Activated B cell treated with CpG ODN at 0.5 μM for 24 hours (primary cell): ENCODE results near the gene GRM4. TPM values are rescaled to one million over a fixed set of nuclear protein-coding genes. Genes with fewer than 3 reads are reported as not detected.

ENCODE experiments used
- ATAC-seq: fragments of 200-7000 bp; cut with Tn5 transposase; one replicate; pipeline ENCODE4 v1.10.0; 2021; ENCODE audit warnings: low read depth, mild to moderate bottlenecking, moderate library complexity
- CTCF ChIA-PET: fragments of 350-600 bp; sonication (Branson Sonifier 250); formaldehyde crosslinking; loops from one replicate; lab custom pipeline; 2021; ENCODE audit warnings: antibody characterized with exemption; lab: Charles Lee
- POLR2A ChIA-PET: fragments of 350-600 bp; sonication (Branson Sonifier 250); formaldehyde crosslinking; loops from one replicate; lab custom pipeline; 2021; ENCODE audit warnings: antibody characterized with exemption; lab: Charles Lee
- DNase-seq: peaks from one replicate; pipeline ENCODE4 v3.0.0; 2022
- H3K27ac Mint-ChIP-seq: one replicate; pipeline ENCODE4 v1.8.0; 2020; ENCODE audit warnings: mixed read lengths
- H3K27me3 Mint-ChIP-seq: one replicate; pipeline ENCODE4 v1.8.0; 2021; ENCODE audit warnings: mixed read lengths
- H3K36me3 Mint-ChIP-seq: one replicate; pipeline ENCODE4 v1.8.0; 2021; ENCODE audit warnings: low read depth, mixed read lengths
- H3K4me1 Mint-ChIP-seq: one replicate; pipeline ENCODE4 v1.8.0; 2021; ENCODE audit warnings: mixed read lengths
- H3K4me3 Mint-ChIP-seq: one replicate; pipeline ENCODE4 v1.8.0; 2020; ENCODE audit warnings: mild to moderate bottlenecking, mixed read lengths
- H3K9me3 Mint-ChIP-seq: one replicate; pipeline ENCODE4 v1.8.0; 2020; ENCODE audit warnings: mixed read lengths
- intact Hi-C: fragments of 100-400 bp; cut with micrococcal nuclease; formaldehyde crosslinking; loops from one replicate; pipeline ENCODE4 v1.15.1; 2024
- total RNA-seq: library from RNA; stranded (reverse); gene quantifications from 2 replicates; pipeline ENCODE4 v1.2.3, GENCODE V29; 2022
- TF ChIP-seq, protein P1 (sequence below): fragments of 200-600 bp; IDR thresholded peaks from one replicate; pipeline ENCODE4 v1.8.0; 2022; ENCODE audit warnings: antibody characterized with exemption, mild to moderate bottlenecking

Gene GRM4
- total RNA-seq, 1 donor from 2014 or later, result not detected

GRCh38 chr6:34125939-34126338 lies 19.9 kb downstream of the GRM4 start:
- H3K27ac Mint-ChIP-seq, result no peak overlapping the region
- TF ChIP-seq, protein P1, sequence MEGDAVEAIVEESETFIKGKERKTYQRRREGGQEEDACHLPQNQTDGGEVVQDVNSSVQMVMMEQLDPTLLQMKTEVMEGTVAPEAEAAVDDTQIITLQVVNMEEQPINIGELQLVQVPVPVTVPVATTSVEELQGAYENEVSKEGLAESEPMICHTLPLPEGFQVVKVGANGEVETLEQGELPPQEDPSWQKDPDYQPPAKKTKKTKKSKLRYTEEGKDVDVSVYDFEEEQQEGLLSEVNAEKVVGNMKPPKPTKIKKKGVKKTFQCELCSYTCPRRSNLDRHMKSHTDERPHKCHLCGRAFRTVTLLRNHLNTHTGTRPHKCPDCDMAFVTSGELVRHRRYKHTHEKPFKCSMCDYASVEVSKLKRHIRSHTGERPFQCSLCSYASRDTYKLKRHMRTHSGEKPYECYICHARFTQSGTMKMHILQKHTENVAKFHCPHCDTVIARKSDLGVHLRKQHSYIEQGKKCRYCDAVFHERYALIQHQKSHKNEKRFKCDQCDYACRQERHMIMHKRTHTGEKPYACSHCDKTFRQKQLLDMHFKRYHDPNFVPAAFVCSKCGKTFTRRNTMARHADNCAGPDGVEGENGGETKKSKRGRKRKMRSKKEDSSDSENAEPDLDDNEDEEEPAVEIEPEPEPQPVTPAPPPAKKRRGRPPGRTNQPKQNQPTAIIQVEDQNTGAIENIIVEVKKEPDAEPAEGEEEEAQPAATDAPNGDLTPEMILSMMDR, result no peak
- ATAC-seq (no peak), DNase-seq (no peak)
- H3K27me3 Mint-ChIP-seq, result peaks cover 29% of the 10 kb centered on the region
- ChIA-PET POLR2A (no interaction called here), CTCF (no interaction called here)
- intact Hi-C loops, result no loop called here
- no peak overlapping the region for H3K4me3 Mint-ChIP-seq
- no peaks in the 10 kb centered on the region for H3K9me3 Mint-ChIP-seq
- H3K36me3 Mint-ChIP-seq, result no peaks in the 10 kb centered on the region
- no peaks in the 10 kb centered on the region for H3K4me1 Mint-ChIP-seq

DNA sequence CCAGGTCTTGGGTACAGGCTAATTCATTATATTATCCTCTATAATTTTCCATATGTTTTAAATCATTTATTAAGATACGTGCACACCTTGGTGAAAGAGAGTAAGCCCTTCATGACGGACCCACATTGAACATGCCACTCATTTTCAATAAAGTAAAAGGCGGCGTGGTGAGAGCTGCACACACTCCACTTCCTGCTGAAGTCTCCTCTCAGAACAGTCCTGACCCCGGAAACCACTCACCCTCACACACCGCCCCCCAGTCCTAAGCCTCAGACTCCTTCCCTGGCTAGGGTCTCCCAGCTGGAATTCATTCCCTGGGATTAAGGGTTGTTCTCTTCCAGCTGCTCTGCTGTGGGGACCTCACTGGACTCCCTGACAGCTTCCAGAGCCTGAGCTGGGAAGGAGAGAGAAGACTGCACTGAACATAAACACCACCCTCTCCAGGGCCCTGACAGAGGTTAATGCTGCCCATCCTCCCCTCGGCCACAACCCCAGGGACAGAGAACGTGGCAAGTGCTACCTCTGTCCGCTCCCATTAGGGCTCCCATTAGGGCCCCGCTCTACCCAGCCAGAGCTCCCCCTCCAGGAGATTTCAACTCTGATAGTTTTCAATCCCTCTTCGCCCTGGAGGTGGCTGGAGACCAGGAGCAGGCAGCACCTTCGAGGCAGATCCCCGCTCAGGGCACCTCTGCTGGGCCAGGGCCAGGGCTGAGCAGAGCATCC lies 24.8 kb downstream of the GRM4 start:
- TF ChIP-seq, protein P1, result no peak
- no peak for ATAC-seq
- DNase-seq, result no peak
- intact Hi-C loops, result no loop called here
- no peak overlapping the region for H3K27ac Mint-ChIP-seq
- no peaks in the 10 kb centered on the region for H3K36me3 Mint-ChIP-seq
- no peaks in the 10 kb centered on the region for H3K9me3 Mint-ChIP-seq
- peaks cover 19% of the 10 kb centered on the region for H3K27me3 Mint-ChIP-seq
- POLR2A ChIA-PET, result no interaction called here
- H3K4me3 Mint-ChIP-seq, result no peak overlapping the region
- CTCF ChIA-PET, result no interaction called here
- H3K4me1 Mint-ChIP-seq, result no peaks in the 10 kb centered on the region

GRCh38 chr6:34115915-34116314 lies 30.0 kb downstream of the GRM4 start:
- H3K36me3 Mint-ChIP-seq, result no peaks in the 10 kb centered on the region
- H3K27ac Mint-ChIP-seq, result no peak overlapping the region
- no peak for ATAC-seq
- no peak overlapping the region for H3K4me3 Mint-ChIP-seq
- H3K27me3 Mint-ChIP-seq, result peaks cover 23% of the 10 kb centered on the region
- H3K9me3 Mint-ChIP-seq, result no peaks in the 10 kb centered on the region
- intact Hi-C loops, result no loop called here
- ChIA-PET CTCF (no interaction called here), POLR2A (no interaction called here)
- TF ChIP-seq, protein P1, result no peak
- DNase-seq, result no peak
- no peaks in the 10 kb centered on the region for H3K4me1 Mint-ChIP-seq

- no peak overlapping the region for H3K4me3 Mint-ChIP-seq
- CTCF ChIA-PET, result no interaction called here
- no peaks in the 10 kb centered on the region for H3K9me3 Mint-ChIP-seq
- intact Hi-C loops, result no loop called here
- POLR2A ChIA-PET, result no interaction called here
- H3K4me1 Mint-ChIP-seq, result no peaks in the 10 kb centered on the region
- no peak for DNase-seq
- ATAC-seq, result no peak
- TF ChIP-seq, protein P1, result no peak
- H3K27me3 Mint-ChIP-seq, result peaks cover 23% of the 10 kb centered on the region
- H3K27ac Mint-ChIP-seq, result no peak overlapping the region
- H3K36me3 Mint-ChIP-seq, result no peaks in the 10 kb centered on the region
Measured at GRCh38 chr6:34115403-34115795, 30.5 kb downstream of the GRM4 start.

- POLR2A ChIA-PET, result no interaction called here
- TF ChIP-seq, protein P1, result no peak
- DNase-seq, result no peak
- CTCF ChIA-PET, result no interaction called here
- Mint-ChIP-seq H3K27ac (no peak overlapping the region), H3K4me3 (no peak overlapping the region), H3K27me3 (peaks cover 23% of the 10 kb centered on the region), H3K36me3 (no peaks in the 10 kb centered on the region), H3K9me3 (no peaks in the 10 kb centered on the region), H3K4me1 (no peaks in the 10 kb centered on the region)
- intact Hi-C loops, result no loop called here
- no peak for ATAC-seq
Measured at GRCh38 chr6:34114695-34115402, 31.0 kb downstream of the GRM4 start.
